ENCODE measurements around the gene HDAC11. TPM values are rescaled to one million over a fixed set of nuclear protein-coding genes. Genes with fewer than 3 reads are reported as not detected.

The HDAC11 gene
- polyA plus RNA-seq, 2 of the 4 experiments (the other 2 are of a cell fraction): 5.6 to 8.4 TPM

- POLR2A ChIA-PET: no interaction called here
- no peak for TF ChIP-seq SMC3 (IDR thresholded peaks at IDR 0.05)
- no peak for TF ChIP-seq JUNB (IDR thresholded peaks at IDR 0.05)
- no peak for TF ChIP-seq BHLHE40 (IDR thresholded peaks at IDR 0.05; ENCODE audit: low read depth, low read length)
- TF ChIP-seq RARB (CRISPR knock-in tag; IDR thresholded peaks at IDR 0.05): no peak
- TF ChIP-seq ZSCAN20 (CRISPR knock-in tag; IDR thresholded peaks at IDR 0.05): no peak
- TF ChIP-seq FOSL2 (IDR thresholded peaks at IDR 0.05): no peak
- TF ChIP-seq FOSL2 (CRISPR knock-in tag; IDR thresholded peaks at IDR 0.05): no peak
- no peak for TF ChIP-seq PHF8 (IDR thresholded peaks at IDR 0.05; ENCODE audit: borderline replicate concordance, low read depth)
- no peak for TF ChIP-seq CHD2 (IDR thresholded peaks at IDR 0.05; ENCODE audit: low read length, partially characterized antibody)
- no peak for TF ChIP-seq ZC3H11A (IDR thresholded peaks at IDR 0.05)
- no peak for TF ChIP-seq USF2 (IDR thresholded peaks at IDR 0.05)
- TF ChIP-seq EHF (CRISPR knock-in tag; IDR thresholded peaks at IDR 0.05): no peak
- no peak for TF ChIP-seq E2F6 (IDR thresholded peaks at IDR 0.05; ENCODE audit: borderline replicate concordance, low read depth)
- TF ChIP-seq ZFP36 (IDR thresholded peaks at IDR 0.05; ENCODE audit: borderline replicate concordance, partially characterized antibody): no peak
- no peak overlapping the region for H3K4me2 ChIP-seq
- no peak for DNase-seq (ENCODE audit: low read depth in 1 of 2, low spot score in 1 of 2)
- no peaks in the 10 kb centered on the region for H3K9me3 ChIP-seq
- no peak overlapping the region for H3K4me3 ChIP-seq
- no peaks in the 10 kb centered on the region for H3K4me1 ChIP-seq
- no peak for FAIRE-seq
- ATAC-seq: no peak
- H3K27ac ChIP-seq: no peak overlapping the region
- CTCF ChIA-PET: interaction anchor here (0.6 to 4.4 kb wide), 10 partner anchors 9 to 371 kb away, joined by 3 to 43 read pairs (median 6); no protein-coding TSS in a partner anchor
- 76% methylated on average over 11 of the region's 11 CpGs for WGBS (ENCODE audit: missing lambda C conversion rate)
Measured at GRCh38 chr3:13463618-13464400, 16.3 kb upstream of the HDAC11 start.

- no peak for ATAC-seq
- ChIA-PET POLR2A (no interaction called here), CTCF (interaction anchor here (0.7 to 2.9 kb wide), 3 partner anchors 11 to 31 kb away, joined by 3 to 10 read pairs (median 4); no protein-coding TSS in a partner anchor)
- FAIRE-seq: no peak
- Histone ChIP-seq H3K9me3 (no peaks in the 10 kb centered on the region), H3K4me2 (no peak overlapping the region), H3K4me3 (no peak overlapping the region), H3K4me1 (no peaks in the 10 kb centered on the region; the same call in 2 of the 3 replicates), H3K27ac (no peak overlapping the region)
- WGBS (ENCODE audit: missing lambda C conversion rate): 45% methylated on average over 4 of the region's 4 CpGs
- no peak for DNase-seq (ENCODE audit: low read depth in 1 of 2, low spot score in 1 of 2)
- TF ChIP-seq RCOR1 (IDR thresholded peaks at IDR 0.05; ENCODE audit: low read depth, low read length): no peak
- no peak for TF ChIP-seq PBX3 (IDR thresholded peaks at IDR 0.05)
- TF ChIP-seq SMC3 (IDR thresholded peaks at IDR 0.05): no peak
- TF ChIP-seq HMGXB4 (CRISPR knock-in tag; IDR thresholded peaks at IDR 0.05; ENCODE audit: borderline replicate concordance): no peak
- TF ChIP-seq POLR2A (IDR thresholded peaks at IDR 0.05; ENCODE audit: low read length): no peak
- TF ChIP-seq EHF (CRISPR knock-in tag; IDR thresholded peaks at IDR 0.05): no peak
- TF ChIP-seq RAD21 (conservative IDR thresholded peaks at IDR 0.05 in 1 of 2, IDR thresholded peaks at IDR 0.05 in 1 of 2): no peak
- TF ChIP-seq HOXA7 (CRISPR knock-in tag; IDR thresholded peaks at IDR 0.05): no peak
Measured at GRCh38 chr3:13465236-13465873, 14.8 kb upstream of the HDAC11 start.

Measured in A549 (cell line).